Retinal pigment epithelial cell (primary cell): Measurements from ENCODE around the gene EGFL7.

ENCODE experiments used
- DNase-seq: peaks from one replicate; pipeline ENCODE4 v3.0.0-alpha.2; 2010; ENCODE audit warnings: low read depth
- H3K4me3 ChIP-seq: 2 replicates; pipeline ENCODE4 v1.5.1; 2011; ENCODE audit warnings: mild to moderate bottlenecking, low read length, control low read depth, moderate library complexity
- CTCF ChIP-seq: conservative IDR thresholded peaks from 2 replicates; pipeline ENCODE4 v1.5.1; 2011; ENCODE audit warnings: low read depth, low read length, control low read depth, inconsistent platforms

The EGFL7 gene

GRCh38 chr9:136674786-136675349 lies 12.2 kb downstream of the EGFL7 start:
- H3K4me3 ChIP-seq: no peak overlapping the region
- no peak for TF ChIP-seq CTCF
- no peak for DNase-seq

DNA sequence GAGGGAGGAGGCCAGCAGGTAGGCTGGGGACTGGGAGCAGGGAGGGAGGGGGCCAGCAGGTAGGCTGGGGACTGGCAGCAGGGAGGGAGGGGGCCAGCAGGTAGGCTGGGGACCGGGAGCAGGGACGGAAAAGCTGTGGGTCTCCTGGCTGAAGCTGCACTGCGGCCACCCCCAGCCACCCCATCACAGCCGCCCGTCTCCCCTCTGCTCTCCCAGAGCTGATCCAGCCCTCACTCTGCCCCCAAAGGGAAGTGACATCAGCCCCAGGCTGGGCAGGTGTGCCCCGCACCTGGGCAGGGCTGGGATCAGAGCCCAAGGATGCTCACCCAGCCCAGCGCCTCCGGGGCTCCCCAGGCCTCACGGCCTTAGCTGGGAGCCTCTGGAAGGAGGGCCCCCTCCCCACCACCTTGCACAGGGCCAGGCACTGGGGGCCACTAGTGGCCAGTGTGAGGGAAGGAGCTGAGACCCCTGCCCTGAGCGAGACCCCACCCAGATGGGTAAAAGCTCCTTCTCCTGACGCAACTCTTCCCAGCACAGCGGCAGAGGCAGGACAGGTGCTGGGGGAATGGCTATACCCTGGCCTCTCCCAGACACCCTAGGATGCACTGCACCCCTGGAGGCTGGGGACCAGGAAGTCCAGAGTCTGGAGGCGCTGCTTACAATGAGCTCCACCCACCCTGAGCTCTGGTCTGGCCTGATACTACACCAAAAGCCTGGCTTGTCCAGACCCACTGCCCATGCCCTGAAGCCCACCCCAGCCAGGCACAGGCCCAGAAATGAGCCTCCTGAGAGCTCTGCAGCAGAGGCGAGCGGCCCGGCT lies 13.0 kb downstream of the EGFL7 start:
- DNase-seq: no peak
- H3K4me3 ChIP-seq: no peak overlapping the region
- no peak for TF ChIP-seq CTCF

GRCh38 chr9:136676297-136676794 lies 13.6 kb downstream of the EGFL7 start:
- no peak overlapping the region for H3K4me3 ChIP-seq
- no peak for DNase-seq
- TF ChIP-seq CTCF: no peak

DNA sequence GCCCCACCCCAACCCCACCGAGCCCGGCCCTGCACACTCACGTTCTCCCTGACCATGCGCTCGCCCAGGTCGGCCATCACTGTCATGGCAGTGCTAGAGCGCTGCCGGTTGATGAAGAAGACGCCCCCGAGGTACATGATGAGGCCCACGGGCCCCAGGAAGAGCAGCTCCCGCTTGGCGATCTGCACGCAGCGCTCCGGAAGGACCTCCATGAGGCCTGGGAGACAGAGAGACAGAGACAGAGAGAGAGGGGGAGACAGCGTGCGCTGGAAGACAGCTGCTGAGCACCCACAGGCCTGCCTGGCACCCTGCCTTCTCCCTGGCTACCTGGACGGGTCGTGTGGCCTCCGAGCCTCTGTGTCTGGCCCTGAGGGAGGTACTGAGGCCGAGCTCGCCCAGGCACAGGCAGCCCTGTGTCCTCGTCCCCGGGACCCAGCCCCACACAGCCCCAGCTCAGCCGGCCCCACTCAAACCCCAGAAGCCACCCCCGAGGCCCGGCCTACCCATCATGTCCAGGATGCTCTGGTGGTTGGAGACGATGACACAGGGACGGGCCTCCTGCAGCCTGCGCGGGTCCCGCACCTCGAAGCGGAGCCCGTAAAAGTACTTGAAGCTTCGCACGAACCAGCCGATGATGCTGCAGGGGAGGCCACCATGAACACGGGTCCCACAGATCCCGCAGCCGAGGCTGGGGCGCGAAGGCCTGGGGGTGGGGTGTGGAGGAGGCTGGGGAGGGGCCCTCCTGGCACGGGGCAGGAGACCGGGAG lies 14.4 kb downstream of the EGFL7 start:
- no peak overlapping the region for H3K4me3 ChIP-seq
- no peak for DNase-seq
- no peak for TF ChIP-seq CTCF

DNA sequence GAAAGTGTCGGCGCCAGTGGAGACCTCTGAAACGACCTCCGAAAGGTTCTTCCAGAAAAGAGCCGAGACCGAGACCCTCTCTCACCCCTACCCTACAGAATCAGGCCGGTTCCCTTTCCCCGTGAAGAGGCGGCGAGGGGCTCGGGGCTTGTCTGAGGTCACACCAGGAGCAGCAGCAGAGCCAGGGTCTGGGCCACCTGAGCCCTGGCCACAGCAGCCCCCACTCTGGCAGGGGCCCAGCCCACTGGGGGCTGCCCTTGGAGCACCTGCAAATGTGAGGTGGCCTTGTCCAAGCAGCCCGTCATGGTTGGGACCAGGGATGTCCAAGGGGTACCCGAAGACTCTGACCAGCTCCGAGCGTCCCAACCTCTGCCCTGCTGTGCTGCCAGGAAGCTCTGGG lies 15.3 kb downstream of the EGFL7 start:
- H3K4me3 ChIP-seq: no peak overlapping the region
- DNase-seq: no peak
- TF ChIP-seq CTCF: no peak

DNA sequence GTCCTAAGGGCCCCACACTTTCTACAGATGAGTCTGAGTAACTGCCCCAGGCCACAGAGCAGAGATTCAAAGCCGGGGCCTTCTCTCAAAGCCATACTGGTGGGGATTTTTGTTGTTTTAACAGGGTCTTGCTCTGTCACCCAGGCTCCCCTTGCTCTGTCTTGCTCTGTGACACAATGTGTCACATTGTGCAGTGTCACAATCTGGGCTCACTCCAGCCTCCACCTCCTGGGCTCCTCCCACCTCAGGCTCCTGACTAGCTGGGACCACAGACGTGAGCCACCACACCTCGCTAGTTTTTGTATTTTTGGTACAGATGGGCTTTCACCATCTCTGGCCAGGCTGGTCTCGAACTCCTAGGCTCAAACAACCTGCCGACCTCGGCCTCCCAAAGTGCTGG lies 15.9 kb downstream of the EGFL7 start:
- no peak overlapping the region for H3K4me3 ChIP-seq
- no peak for TF ChIP-seq CTCF
- no peak for DNase-seq
